ENCODE data around the gene TMEM50B.
"Not testable (repeated sequence)": the region's sequence is repeated elsewhere in the genome, so short reads cannot be mapped to it uniquely, and the experiment has no call there.

TMEM50B gene

GRCh38 chr21:33478182-33478581 is 1.6 kb downstream of the TMEM50B start:
- DNase-seq (ENCODE audit: low read depth), result no peak

GRCh38 chr21:33477066-33477465 is 2.7 kb downstream of the TMEM50B start:
- DNase-seq (ENCODE audit: low read depth), result no peak

GRCh38 chr21:33473344-33473743 is 6.4 kb downstream of the TMEM50B start:
- DNase-seq (ENCODE audit: low read depth), result no peak

- DNase-seq (ENCODE audit: low read depth), result no peak
Measured at GRCh38 chr21:33470701-33471100, 9.1 kb downstream of the TMEM50B start.

- not testable (repeated sequence) for DNase-seq (ENCODE audit: low read depth)
Measured at GRCh38 chr21:33469183-33469582, 10.6 kb downstream of the TMEM50B start.

GRCh38 chr21:33461538-33462250 is 18.1 kb downstream of the TMEM50B start:
- DNase-seq (ENCODE audit: low read depth), result no peak

GRCh38 chr21:33458861-33459260 is 20.9 kb downstream of the TMEM50B start:
- peak; percentile 52 for DNase-seq (ENCODE audit: low read depth)

GRCh38 chr21:33455686-33456446 is 23.9 kb downstream of the TMEM50B start:
- no peak for DNase-seq (ENCODE audit: low read depth)

GRCh38 chr21:33452362-33452761 is 27.4 kb downstream of the TMEM50B start:
- DNase-seq (ENCODE audit: low read depth), result no peak

- DNase-seq (ENCODE audit: low read depth), result peak; percentile 32
Measured at GRCh38 chr21:33451634-33452071, 28.1 kb downstream of the TMEM50B start.

- DNase-seq (ENCODE audit: low read depth), result no peak
Measured at GRCh38 chr21:33449616-33450015, 30.2 kb downstream of the TMEM50B start.

GRCh38 chr21:33446620-33447019 is 33.2 kb downstream of the TMEM50B start:
- not testable (repeated sequence) for DNase-seq (ENCODE audit: low read depth)

- no peak for DNase-seq (ENCODE audit: low read depth)
Measured at GRCh38 chr21:33444499-33444898, 35.3 kb downstream of the TMEM50B start.

- DNase-seq (ENCODE audit: low read depth), result no peak
Measured at GRCh38 chr21:33443194-33443593, 36.6 kb downstream of the TMEM50B start.

- DNase-seq (ENCODE audit: low read depth), result peak; percentile 70
Measured at GRCh38 chr21:33441489-33442477, 38.0 kb downstream of the TMEM50B start.

GRCh38 chr21:33437140-33437539 is 42.6 kb downstream of the TMEM50B start:
- DNase-seq (ENCODE audit: low read depth), result no peak

- peak; percentile 92 for DNase-seq (ENCODE audit: low read depth)
Measured at GRCh38 chr21:33434770-33435360, 44.9 kb downstream of the TMEM50B start.

GRCh38 chr21:33433425-33434114 is 46.2 kb downstream of the TMEM50B start:
- DNase-seq (ENCODE audit: low read depth), result no peak

GRCh38 chr21:33433001-33433400 is 46.8 kb downstream of the TMEM50B start:
- DNase-seq (ENCODE audit: low read depth), result no peak

- no peak for DNase-seq (ENCODE audit: low read depth)
Measured at GRCh38 chr21:33432496-33432895, 47.3 kb downstream of the TMEM50B start.

GRCh38 chr21:33430858-33431257 is 48.9 kb downstream of the TMEM50B start:
- DNase-seq (ENCODE audit: low read depth), result no peak
